Central memory CD8-positive, alpha-beta T cell (primary cell): ENCODE results near the gene METTL2B.
"Not testable (repeated sequence)": the region's sequence is repeated elsewhere in the genome, so short reads cannot be mapped to it uniquely, and the experiment has no call there.

Experiments
- ATAC-seq: fragments of 150-1000 bp; cut with Tn5 transposase; replicated peaks from 2 replicates; pipeline ENCODE4 v1.10.0; 2022; ENCODE audit warnings: mild to moderate bottlenecking, moderate FRiP score, moderate number of reproducible peaks; ENCODE audit not compliant: poor library complexity, severe bottlenecking; ENCODE audit errors: extremely low read depth
- DNase-seq, 2 donors: peaks; one replicate each; pipeline ENCODE4 v3.0.0; 2021; ENCODE audit warnings: low spot score in 2 of 2
- H3K27ac Mint-ChIP-seq: one replicate; pipeline ENCODE4 v1.8.0; 2022; ENCODE audit warnings: low read depth, mild to moderate bottlenecking, moderate library complexity, mixed read lengths
- H3K27me3 Mint-ChIP-seq: one replicate; pipeline ENCODE4 v1.8.0; 2022; ENCODE audit warnings: mixed read lengths
- H3K36me3 Mint-ChIP-seq: one replicate; pipeline ENCODE4 v1.8.0; 2022; ENCODE audit warnings: mild to moderate bottlenecking, moderate library complexity, mixed read lengths; ENCODE audit not compliant: insufficient read depth
- H3K4me1 Mint-ChIP-seq: one replicate; pipeline ENCODE4 v1.8.0; 2022; ENCODE audit warnings: mixed read lengths
- H3K4me3 Mint-ChIP-seq: one replicate; pipeline ENCODE4 v1.8.0; 2022; ENCODE audit warnings: mild to moderate bottlenecking, moderate library complexity, mixed read lengths
- H3K9me3 Mint-ChIP-seq: one replicate; pipeline ENCODE4 v1.8.0; 2022; ENCODE audit warnings: mixed read lengths

The METTL2B gene

GRCh38 chr7:128515232-128515631 lies 38.7 kb downstream of the METTL2B start:
- H3K4me3 Mint-ChIP-seq, H3K9me3 Mint-ChIP-seq, H3K36me3 Mint-ChIP-seq, H3K27me3 Mint-ChIP-seq, ATAC-seq, DNase-seq, H3K4me1 Mint-ChIP-seq: not testable (repeated sequence)
- peak overlapping the region; percentile 52 for H3K27ac Mint-ChIP-seq

- H3K27me3 Mint-ChIP-seq, ATAC-seq: not testable (repeated sequence)
- H3K27ac Mint-ChIP-seq = peak overlapping the region; percentile 7
Observed at GRCh38 chr7:128517023-128517422, 40.5 kb downstream of the METTL2B start.

GRCh38 chr7:128523226-128523931 lies 46.8 kb downstream of the METTL2B start:
- peak overlapping the region; percentile 87 for H3K27ac Mint-ChIP-seq
- H3K36me3 Mint-ChIP-seq, H3K4me3 Mint-ChIP-seq, H3K9me3 Mint-ChIP-seq, H3K27me3 Mint-ChIP-seq, H3K4me1 Mint-ChIP-seq: not testable (repeated sequence)
- DNase-seq (peak; percentile 59 to 69), ATAC-seq (peak; percentile 93)

More at GRCh38 chr7:128517023-128517422, 40.5 kb downstream of the METTL2B start:
- H3K36me3 Mint-ChIP-seq, H3K4me3 Mint-ChIP-seq, H3K4me1 Mint-ChIP-seq, DNase-seq, H3K9me3 Mint-ChIP-seq: not testable (repeated sequence)

GRCh38 chr7:128523932-128524524 lies 47.5 kb downstream of the METTL2B start:
- not testable (repeated sequence) for H3K27me3 Mint-ChIP-seq, ATAC-seq, H3K36me3 Mint-ChIP-seq, H3K4me3 Mint-ChIP-seq, H3K9me3 Mint-ChIP-seq, H3K4me1 Mint-ChIP-seq, H3K27ac Mint-ChIP-seq, DNase-seq

- H3K36me3 Mint-ChIP-seq, DNase-seq, H3K4me3 Mint-ChIP-seq, H3K27me3 Mint-ChIP-seq, ATAC-seq, H3K27ac Mint-ChIP-seq, H3K9me3 Mint-ChIP-seq: not testable (repeated sequence)
- peaks cover 17% of the 10 kb centered on the region for H3K4me1 Mint-ChIP-seq
Observed at GRCh38 chr7:128525584-128525983, 49.0 kb downstream of the METTL2B start.

GRCh38 chr7:128526062-128526466 lies 49.5 kb downstream of the METTL2B start:
- not testable (repeated sequence) for H3K27ac Mint-ChIP-seq, H3K4me3 Mint-ChIP-seq, H3K27me3 Mint-ChIP-seq, H3K36me3 Mint-ChIP-seq, ATAC-seq, DNase-seq, H3K9me3 Mint-ChIP-seq
- H3K4me1 Mint-ChIP-seq = peaks cover 17% of the 10 kb centered on the region

GRCh38 chr7:128529191-128529590 lies 52.6 kb downstream of the METTL2B start:
- peaks cover 26% of the 10 kb centered on the region for H3K4me1 Mint-ChIP-seq
- ATAC-seq, H3K27me3 Mint-ChIP-seq, H3K9me3 Mint-ChIP-seq, H3K27ac Mint-ChIP-seq, DNase-seq, H3K4me3 Mint-ChIP-seq: not testable (repeated sequence)
- peaks cover 19% of the 10 kb centered on the region for H3K36me3 Mint-ChIP-seq

- ATAC-seq = peak; percentile 41
Observed at GRCh38 chr7:128530121-128530854, 53.7 kb downstream of the METTL2B start.

GRCh38 chr7:128530855-128531104 lies 54.2 kb downstream of the METTL2B start:
- Mint-ChIP-seq H3K36me3 (peaks cover 27% of the 10 kb centered on the region), H3K4me3 (peak overlapping the region; percentile 82), H3K27ac (no peak overlapping the region), H3K27me3 (no peaks in the 10 kb centered on the region), H3K9me3 (no peaks in the 10 kb centered on the region), H3K4me1 (peaks cover 34% of the 10 kb centered on the region)
- no peak for DNase-seq
- ATAC-seq = no peak

More at GRCh38 chr7:128530121-128530854, 53.7 kb downstream of the METTL2B start:
- peaks cover 34% of the 10 kb centered on the region for H3K4me1 Mint-ChIP-seq
- not testable (repeated sequence) for H3K27me3 Mint-ChIP-seq, H3K9me3 Mint-ChIP-seq
- peaks cover 26% of the 10 kb centered on the region for H3K36me3 Mint-ChIP-seq
- H3K27ac Mint-ChIP-seq = peak overlapping the region; percentile 87
- peak in 1 of 2 donors; percentile 15 for DNase-seq
- H3K4me3 Mint-ChIP-seq = peak overlapping the region; percentile 82

GRCh38 chr7:128531105-128531954 lies 54.8 kb downstream of the METTL2B start:
- DNase-seq (peak; percentile 67 to 75), ATAC-seq (peak; percentile 78)
- Mint-ChIP-seq H3K4me3 (peak overlapping the region; percentile 82), H3K36me3 (peaks cover 32% of the 10 kb centered on the region), H3K4me1 (peaks cover 34% of the 10 kb centered on the region), H3K27ac (peak overlapping the region; percentile 89)
- H3K27me3 Mint-ChIP-seq, H3K9me3 Mint-ChIP-seq: not testable (repeated sequence)

- ATAC-seq = peak; percentile 10
- peaks cover 34% of the 10 kb centered on the region for H3K4me1 Mint-ChIP-seq
- H3K4me3 Mint-ChIP-seq = peak overlapping the region; percentile 82
- not testable (repeated sequence) for H3K27me3 Mint-ChIP-seq, H3K9me3 Mint-ChIP-seq
- peak in 1 of 2 donors; percentile 18 for DNase-seq
- peaks cover 36% of the 10 kb centered on the region for H3K36me3 Mint-ChIP-seq
- peak overlapping the region; percentile 89 for H3K27ac Mint-ChIP-seq
Observed at GRCh38 chr7:128531955-128532478, 55.5 kb downstream of the METTL2B start.

GRCh38 chr7:128532956-128533355 lies 56.4 kb downstream of the METTL2B start:
- DNase-seq, ATAC-seq, H3K27me3 Mint-ChIP-seq, H3K9me3 Mint-ChIP-seq: not testable (repeated sequence)
- peaks cover 34% of the 10 kb centered on the region for H3K4me1 Mint-ChIP-seq
- H3K4me3 Mint-ChIP-seq = peak overlapping the region; percentile 82
- peak overlapping the region; percentile 89 for H3K27ac Mint-ChIP-seq
- peaks cover 38% of the 10 kb centered on the region for H3K36me3 Mint-ChIP-seq
